ENCODE results near the gene MDH1. TPM values are rescaled to one million over a fixed set of nuclear protein-coding genes. Genes with fewer than 3 reads are reported as not detected.

Gene MDH1
- total RNA-seq, 4 donors from 2014 or later: 214 to 522 (median 291) TPM

GRCh38 chr2:63614448-63614968 is 25.7 kb downstream of the MDH1 start:
- TF ChIP-seq, protein P1, sequence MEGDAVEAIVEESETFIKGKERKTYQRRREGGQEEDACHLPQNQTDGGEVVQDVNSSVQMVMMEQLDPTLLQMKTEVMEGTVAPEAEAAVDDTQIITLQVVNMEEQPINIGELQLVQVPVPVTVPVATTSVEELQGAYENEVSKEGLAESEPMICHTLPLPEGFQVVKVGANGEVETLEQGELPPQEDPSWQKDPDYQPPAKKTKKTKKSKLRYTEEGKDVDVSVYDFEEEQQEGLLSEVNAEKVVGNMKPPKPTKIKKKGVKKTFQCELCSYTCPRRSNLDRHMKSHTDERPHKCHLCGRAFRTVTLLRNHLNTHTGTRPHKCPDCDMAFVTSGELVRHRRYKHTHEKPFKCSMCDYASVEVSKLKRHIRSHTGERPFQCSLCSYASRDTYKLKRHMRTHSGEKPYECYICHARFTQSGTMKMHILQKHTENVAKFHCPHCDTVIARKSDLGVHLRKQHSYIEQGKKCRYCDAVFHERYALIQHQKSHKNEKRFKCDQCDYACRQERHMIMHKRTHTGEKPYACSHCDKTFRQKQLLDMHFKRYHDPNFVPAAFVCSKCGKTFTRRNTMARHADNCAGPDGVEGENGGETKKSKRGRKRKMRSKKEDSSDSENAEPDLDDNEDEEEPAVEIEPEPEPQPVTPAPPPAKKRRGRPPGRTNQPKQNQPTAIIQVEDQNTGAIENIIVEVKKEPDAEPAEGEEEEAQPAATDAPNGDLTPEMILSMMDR (IDR thresholded peaks at IDR 0.05; ENCODE audit: low read depth): no peak

GRCh38 chr2:63614983-63615945 is 26.5 kb downstream of the MDH1 start:
- TF ChIP-seq, protein P1 (IDR thresholded peaks at IDR 0.05; ENCODE audit: low read depth): no peak

DNA sequence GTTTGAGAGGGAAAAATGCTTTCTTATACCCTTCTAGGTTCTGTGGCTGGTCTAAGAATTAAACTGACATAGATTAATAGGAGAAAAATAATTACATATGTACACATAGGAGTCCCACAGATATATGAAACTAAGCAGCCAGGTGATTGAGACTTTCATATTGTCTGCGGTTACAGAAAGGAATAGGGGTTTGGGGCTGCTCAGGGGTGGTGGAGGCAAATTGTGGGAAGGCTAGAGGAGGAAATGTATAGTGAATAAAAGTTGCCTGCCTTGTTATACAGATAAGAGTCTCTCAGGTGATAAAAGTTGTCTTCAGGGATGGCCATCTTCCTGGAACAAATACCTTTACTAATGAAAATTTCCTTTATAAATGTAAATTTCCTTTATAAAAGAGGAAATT is 28.6 kb downstream of the MDH1 start:
- TF ChIP-seq, protein P1 (IDR thresholded peaks at IDR 0.05; ENCODE audit: low read depth): no peak

- TF ChIP-seq, protein P1 (IDR thresholded peaks at IDR 0.05; ENCODE audit: low read depth): no peak
Observed at GRCh38 chr2:63619328-63619727, 30.6 kb downstream of the MDH1 start.

DNA sequence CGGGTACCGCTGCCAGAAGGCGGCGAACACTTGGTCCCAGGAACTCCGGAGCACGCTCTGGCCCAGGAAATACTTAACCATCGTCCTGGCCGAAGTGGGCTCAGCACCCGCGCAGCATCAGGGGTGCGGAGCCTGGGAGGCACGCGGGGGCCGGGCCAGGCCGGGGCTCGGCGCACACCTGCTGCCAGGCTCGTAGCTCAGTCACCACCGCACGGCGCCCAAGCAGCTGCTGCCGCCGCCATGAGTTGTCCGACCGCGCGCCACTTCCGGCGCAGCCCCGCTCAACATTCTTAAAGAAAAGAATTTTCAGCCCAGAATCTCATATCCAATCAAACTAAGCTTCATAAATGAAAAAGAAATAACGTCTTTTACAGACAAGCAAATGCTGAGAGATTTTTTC is 34.0 kb downstream of the MDH1 start:
- TF ChIP-seq, protein P1 (IDR thresholded peaks at IDR 0.05; ENCODE audit: low read depth): no peak

DNA sequence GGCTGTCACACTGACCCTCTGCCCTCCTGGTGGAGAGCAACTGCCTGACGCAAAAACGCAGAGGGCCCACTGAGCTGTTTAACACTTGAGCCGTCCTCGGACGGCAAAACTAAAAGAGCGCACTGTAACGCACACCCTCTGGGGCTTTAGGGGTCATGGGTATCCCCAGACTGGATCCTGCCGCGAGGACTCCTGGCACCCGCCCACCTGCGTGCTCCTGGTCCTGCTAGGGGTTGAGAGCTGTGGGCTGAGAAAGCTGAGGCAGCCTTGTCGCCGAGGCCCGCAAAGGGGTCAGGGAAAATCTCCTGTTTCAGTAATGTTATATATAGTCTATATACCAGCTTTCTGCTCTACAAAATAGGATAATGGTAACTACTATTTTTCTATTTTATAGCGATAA is 39.1 kb downstream of the MDH1 start:
- TF ChIP-seq, protein P1 (IDR thresholded peaks at IDR 0.05; ENCODE audit: low read depth): no peak

- TF ChIP-seq, protein P1 (IDR thresholded peaks at IDR 0.05; ENCODE audit: low read depth): no peak
Observed at GRCh38 chr2:63628403-63628942, 39.7 kb downstream of the MDH1 start.

Data from subcutaneous adipose tissue (tissue), 4 donors.